ENCODE data around the gene UBALD2.

DNA sequence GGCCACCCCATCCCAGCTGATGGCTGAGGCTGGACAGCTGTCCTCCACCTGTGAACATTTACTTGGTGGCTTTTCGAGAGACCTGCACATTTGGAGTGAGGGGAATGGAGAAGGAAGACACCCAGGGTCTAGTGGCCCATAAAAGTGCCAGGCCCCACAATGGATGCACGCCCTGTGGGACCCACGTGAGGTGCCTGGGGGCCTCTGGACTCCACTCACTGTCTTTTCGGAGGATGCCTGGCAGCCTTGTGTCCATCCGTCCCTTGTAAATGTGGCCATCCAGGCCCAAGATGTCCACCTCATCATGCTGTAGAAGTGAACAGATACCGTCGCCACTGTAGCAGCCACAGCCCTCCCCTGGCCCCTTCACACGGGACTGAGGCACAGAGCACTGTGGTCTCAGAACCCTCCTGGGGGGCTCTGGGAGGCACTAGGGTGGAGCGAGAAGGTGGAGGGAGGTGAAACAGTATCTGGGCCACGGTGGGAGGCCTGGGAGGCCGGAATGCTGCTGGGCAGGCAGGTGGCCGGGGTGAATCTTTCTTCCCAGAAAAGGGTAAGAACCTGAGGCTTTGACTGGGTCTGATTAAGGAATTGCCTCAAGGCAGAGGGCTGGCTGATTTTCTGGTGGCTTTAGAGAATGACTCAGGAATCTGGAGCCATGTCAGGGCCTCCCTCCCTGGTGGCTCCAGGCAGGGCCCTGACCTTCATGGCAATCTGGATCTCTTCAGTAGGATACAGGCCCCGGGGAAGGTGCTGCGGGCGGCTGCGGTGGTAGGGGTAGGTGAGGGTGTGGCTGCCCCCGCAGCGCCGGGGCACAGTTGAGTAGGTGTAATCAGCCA lies 11.5 kb downstream of the UBALD2 start:
- TF ChIP-seq USF2 (IDR thresholded peaks at IDR 0.05) (no peak), PBX3 (IDR thresholded peaks at IDR 0.05) (no peak), EHF (CRISPR knock-in tag; IDR thresholded peaks at IDR 0.05) (no peak), KDM5A (IDR thresholded peaks at IDR 0.05) (no peak), PHF8 (IDR thresholded peaks at IDR 0.05; ENCODE audit: borderline replicate concordance, low read depth) (no peak), REST (IDR thresholded peaks at IDR 0.05) (no peak), MAZ (IDR thresholded peaks at IDR 0.05; ENCODE audit: borderline replicate concordance, low read depth, low read length) (no peak), RAD21 (conservative IDR thresholded peaks at IDR 0.05 in 1 of 2, IDR thresholded peaks at IDR 0.05 in 1 of 2) (no peak), HDAC2 (IDR thresholded peaks at IDR 0.05) (no peak)
- TF ChIP-seq, protein P1, sequence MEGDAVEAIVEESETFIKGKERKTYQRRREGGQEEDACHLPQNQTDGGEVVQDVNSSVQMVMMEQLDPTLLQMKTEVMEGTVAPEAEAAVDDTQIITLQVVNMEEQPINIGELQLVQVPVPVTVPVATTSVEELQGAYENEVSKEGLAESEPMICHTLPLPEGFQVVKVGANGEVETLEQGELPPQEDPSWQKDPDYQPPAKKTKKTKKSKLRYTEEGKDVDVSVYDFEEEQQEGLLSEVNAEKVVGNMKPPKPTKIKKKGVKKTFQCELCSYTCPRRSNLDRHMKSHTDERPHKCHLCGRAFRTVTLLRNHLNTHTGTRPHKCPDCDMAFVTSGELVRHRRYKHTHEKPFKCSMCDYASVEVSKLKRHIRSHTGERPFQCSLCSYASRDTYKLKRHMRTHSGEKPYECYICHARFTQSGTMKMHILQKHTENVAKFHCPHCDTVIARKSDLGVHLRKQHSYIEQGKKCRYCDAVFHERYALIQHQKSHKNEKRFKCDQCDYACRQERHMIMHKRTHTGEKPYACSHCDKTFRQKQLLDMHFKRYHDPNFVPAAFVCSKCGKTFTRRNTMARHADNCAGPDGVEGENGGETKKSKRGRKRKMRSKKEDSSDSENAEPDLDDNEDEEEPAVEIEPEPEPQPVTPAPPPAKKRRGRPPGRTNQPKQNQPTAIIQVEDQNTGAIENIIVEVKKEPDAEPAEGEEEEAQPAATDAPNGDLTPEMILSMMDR (IDR thresholded peaks at IDR 0.05): no peak
